GM18873 (cell line): ENCODE data around the gene VASH1.

ENCODE experiments used
- ATAC-seq: cut with Tn5 transposase; IDR thresholded peaks from one replicate; pipeline ENCODE4 v1.9.1; 2021; ENCODE audit warnings: mild to moderate bottlenecking, moderate library complexity, moderate number of reproducible peaks; ENCODE audit not compliant: unreplicated experiment, low FRiP score

Gene VASH1

DNA sequence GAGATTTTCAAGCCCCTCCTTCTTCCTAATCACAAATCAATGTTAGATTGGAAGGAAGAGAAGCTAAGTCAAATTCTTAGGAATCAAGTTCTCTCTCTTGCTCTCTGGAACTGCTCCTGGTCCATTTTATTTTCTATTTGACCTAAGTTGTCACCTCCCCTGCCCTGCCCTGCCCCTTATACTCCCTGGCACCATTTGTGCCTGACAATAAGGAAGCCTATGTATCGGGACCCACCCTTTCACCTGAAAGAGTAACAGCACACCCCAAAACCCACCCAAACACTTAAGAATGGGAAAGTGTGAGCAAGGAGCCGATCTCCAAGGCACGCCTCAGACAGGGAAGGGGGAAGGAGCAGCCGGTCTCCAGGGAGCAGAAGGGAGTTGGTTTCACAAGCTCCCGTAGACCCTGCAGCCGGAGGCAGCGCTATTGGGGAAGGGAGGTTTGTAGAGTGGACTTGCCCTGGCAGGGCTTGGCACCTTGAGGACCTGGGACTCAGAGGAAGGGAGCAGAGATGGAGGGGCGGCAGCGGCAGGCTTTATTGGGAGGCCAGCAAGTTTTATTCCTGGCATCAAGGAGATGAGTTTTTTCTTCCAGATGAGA lies 66.5 kb downstream of the VASH1 start:
- no peak for ATAC-seq

DNA sequence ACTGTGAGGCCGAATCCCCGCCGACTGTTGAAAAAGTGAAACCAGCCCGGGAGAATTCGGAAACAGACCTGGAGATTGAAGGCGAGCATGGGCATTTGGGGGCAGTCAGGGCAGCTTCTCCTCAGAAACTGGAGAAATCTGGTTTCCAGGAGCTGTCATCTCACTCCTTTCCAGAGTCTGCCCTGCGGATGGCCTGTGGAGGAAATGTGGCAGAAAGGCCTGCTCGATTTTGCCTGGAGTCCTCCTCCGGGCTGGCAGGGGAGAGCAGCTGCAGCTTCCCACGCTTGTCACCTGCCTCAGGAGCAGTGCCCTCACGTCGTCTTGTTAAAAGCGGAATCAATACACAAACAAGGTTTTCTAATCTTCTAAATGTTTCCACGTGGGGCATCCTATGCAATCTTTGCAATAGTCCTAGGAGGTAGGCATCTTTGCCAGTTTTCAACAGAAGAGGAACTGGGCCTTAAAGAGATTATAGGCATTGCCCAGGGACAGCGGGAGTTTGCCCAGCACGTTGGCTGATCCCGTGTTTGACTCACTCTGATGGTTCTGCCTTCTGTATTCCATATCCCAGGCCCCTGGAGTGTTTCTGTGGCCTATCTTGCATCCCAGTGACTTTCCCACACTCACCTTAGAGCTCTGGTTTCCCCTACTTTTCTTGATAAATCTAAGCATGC lies 67.2 kb downstream of the VASH1 start:
- no peak for ATAC-seq

- ATAC-seq = no peak
Measured at GRCh38 chr14:76829013-76829365, 67.7 kb downstream of the VASH1 start.

DNA sequence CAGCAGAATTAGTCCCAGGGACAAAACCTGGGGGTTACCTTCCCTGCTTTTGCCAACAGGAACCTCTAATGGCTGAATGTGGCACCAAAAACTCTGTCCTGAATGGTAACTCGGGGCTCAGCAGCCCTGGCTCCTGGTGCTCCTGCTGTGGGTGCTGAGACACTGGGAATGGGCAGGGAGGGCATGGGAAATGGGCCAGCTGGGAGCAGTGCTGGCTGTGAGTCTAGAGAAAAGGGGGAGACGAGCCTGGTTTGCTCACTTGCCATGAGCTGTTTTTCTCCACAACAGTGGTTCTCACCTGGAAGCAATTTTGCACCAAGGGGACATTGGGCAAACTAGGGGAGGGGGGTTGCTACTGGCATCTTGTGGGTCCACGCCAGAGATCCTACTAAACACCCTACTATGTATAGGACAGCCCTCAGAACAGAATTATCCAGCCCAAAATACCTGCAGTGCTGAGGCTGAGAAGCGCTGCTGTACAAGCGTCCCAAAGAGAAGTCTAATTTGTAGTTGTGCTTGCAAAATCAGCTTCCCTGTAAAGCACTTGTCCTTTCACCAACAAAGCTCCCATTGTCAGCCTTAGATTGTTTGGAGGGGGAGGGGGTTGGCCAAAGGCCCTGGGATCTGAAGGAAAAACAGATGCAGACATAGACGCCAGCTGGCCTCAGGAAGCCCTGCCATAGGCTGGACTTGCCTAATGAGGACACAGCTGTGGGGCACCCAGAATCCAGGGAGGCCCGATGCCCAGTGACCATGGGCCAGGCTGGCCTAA lies 68.6 kb downstream of the VASH1 start:
- no peak for ATAC-seq

DNA sequence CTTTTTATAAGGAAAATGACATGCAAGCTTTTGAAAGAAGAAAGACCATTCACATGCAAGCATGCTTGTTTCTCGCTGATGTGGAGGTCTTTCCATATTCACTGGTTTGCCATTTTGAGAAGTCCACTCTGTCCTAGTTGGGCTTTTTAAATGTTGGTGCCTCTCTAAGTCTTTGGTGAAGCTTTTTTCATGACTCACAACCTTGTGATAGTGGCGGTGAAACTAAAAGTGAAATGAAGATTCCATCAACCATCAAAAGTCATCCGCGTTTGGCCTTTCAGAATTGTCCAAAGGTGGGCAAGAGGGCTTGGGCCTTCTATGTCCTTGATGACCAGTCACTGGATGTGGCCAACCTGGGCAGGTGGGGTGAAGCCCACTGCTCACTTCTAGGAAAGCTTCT lies 69.3 kb downstream of the VASH1 start:
- no peak for ATAC-seq

DNA sequence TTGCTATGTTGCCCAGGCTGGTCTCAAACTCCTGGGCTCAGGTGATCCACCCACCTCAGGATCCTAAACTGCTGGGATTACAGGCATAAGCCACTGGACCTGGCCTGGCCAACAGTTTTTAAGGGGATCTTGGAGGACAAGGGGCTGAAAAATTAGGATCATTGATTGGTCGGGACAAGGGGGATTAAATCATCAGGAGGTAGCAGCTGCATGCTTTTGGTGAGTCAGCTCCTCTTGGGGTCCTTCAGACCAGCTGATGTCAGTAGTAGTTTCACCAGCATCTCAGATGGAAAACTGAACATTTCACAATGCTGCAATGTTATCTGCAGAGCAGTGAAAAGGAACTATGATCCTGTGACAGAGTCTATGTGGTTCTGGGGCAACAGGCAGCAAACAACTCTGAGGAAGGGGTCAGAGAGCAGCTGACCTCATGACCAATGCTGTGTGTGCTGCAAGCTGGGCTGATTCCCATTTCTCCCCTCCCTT lies 71.3 kb downstream of the VASH1 start:
- ATAC-seq = no peak
